GM12864 (cell line): ENCODE data around the gene ITGA7.
A peak's percentile ranks its signal among the peaks of the same experiment; 100 is the strongest.

Experiments used
- DNase-seq: peaks from one replicate; pipeline ENCODE4 v3.0.0-alpha.2; 2011; ENCODE audit warnings: low read depth
- H3K4me3 ChIP-seq: 2 replicates; pipeline ENCODE4 v1.5.1; 2011; ENCODE audit warnings: mild to moderate bottlenecking, low read depth, low read length, control low read depth
- TF ChIP-seq, protein P1 (sequence below): IDR thresholded peaks from 2 replicates; pipeline ENCODE4 v1.5.1; 2011; ENCODE audit warnings: low read depth, mild to moderate bottlenecking, moderate library complexity, low read length, control low read depth, inconsistent platforms; ENCODE audit errors: missing control alignments

ITGA7 gene, protein sequence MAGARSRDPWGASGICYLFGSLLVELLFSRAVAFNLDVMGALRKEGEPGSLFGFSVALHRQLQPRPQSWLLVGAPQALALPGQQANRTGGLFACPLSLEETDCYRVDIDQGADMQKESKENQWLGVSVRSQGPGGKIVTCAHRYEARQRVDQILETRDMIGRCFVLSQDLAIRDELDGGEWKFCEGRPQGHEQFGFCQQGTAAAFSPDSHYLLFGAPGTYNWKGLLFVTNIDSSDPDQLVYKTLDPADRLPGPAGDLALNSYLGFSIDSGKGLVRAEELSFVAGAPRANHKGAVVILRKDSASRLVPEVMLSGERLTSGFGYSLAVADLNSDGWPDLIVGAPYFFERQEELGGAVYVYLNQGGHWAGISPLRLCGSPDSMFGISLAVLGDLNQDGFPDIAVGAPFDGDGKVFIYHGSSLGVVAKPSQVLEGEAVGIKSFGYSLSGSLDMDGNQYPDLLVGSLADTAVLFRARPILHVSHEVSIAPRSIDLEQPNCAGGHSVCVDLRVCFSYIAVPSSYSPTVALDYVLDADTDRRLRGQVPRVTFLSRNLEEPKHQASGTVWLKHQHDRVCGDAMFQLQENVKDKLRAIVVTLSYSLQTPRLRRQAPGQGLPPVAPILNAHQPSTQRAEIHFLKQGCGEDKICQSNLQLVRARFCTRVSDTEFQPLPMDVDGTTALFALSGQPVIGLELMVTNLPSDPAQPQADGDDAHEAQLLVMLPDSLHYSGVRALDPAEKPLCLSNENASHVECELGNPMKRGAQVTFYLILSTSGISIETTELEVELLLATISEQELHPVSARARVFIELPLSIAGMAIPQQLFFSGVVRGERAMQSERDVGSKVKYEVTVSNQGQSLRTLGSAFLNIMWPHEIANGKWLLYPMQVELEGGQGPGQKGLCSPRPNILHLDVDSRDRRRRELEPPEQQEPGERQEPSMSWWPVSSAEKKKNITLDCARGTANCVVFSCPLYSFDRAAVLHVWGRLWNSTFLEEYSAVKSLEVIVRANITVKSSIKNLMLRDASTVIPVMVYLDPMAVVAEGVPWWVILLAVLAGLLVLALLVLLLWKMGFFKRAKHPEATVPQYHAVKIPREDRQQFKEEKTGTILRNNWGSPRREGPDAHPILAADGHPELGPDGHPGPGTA

DNA sequence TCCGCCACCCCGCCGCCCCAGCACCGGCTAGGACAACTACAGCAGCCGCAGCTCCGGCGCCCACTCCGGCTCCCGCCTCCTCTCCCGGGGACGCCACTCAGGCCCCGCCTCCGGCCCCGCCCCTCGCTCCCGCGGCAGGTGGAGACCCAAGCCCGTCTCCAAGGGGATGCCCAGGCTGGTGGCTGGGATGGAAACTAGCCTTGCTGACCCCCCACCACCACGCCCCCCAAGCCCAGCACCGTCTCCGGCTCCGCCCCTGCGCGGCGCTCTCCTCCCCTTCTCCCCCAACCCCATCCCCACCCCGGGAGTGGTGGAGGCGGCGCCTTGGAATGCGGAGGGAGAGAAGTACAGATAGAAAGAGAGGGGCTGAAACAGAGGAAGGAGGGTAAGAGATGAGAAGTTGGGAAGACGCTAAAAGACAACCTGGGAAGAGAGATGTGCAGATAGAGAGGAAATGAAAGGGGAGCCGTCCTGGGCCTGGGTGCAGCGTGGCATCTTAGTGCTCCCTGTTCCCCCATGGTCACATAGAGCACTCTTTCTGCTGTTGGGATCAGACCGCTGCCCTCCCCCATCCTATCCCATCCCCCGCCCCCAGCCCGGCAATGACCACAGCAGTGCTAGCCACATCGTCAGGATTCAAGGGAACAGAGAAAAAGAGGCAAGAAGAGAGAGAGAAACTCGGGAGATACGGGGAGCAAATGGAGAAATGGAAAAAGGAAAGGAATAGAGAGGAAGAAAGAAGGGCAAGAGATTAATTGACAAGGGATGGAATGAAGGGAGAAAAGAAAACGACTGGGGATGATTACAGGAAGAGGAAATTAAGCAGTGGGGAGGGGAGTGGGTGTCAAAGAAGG is at the start of gene ITGA7:
Gene ITGA7 (minus strand): TSS at position 64 of the 854 bp plus-strand sequence. CDS start 222 bp downstream, outside the sequence.
- no peak for DNase-seq
- peak within 1 kb of the TSS; percentile 42 for H3K4me3 ChIP-seq
- TF ChIP-seq, protein P1, sequence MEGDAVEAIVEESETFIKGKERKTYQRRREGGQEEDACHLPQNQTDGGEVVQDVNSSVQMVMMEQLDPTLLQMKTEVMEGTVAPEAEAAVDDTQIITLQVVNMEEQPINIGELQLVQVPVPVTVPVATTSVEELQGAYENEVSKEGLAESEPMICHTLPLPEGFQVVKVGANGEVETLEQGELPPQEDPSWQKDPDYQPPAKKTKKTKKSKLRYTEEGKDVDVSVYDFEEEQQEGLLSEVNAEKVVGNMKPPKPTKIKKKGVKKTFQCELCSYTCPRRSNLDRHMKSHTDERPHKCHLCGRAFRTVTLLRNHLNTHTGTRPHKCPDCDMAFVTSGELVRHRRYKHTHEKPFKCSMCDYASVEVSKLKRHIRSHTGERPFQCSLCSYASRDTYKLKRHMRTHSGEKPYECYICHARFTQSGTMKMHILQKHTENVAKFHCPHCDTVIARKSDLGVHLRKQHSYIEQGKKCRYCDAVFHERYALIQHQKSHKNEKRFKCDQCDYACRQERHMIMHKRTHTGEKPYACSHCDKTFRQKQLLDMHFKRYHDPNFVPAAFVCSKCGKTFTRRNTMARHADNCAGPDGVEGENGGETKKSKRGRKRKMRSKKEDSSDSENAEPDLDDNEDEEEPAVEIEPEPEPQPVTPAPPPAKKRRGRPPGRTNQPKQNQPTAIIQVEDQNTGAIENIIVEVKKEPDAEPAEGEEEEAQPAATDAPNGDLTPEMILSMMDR = no peak

- no peak overlapping the region for H3K4me3 ChIP-seq
- TF ChIP-seq, protein P1 = no peak
- no peak for DNase-seq
Observed at GRCh38 chr12:55755246-55755645, 47.5 kb upstream of the ITGA7 start.

- no peak overlapping the region for H3K4me3 ChIP-seq
- DNase-seq = no peak
- TF ChIP-seq, protein P1 = no peak
Observed at GRCh38 chr12:55748230-55748993, 40.7 kb upstream of the ITGA7 start.

DNA sequence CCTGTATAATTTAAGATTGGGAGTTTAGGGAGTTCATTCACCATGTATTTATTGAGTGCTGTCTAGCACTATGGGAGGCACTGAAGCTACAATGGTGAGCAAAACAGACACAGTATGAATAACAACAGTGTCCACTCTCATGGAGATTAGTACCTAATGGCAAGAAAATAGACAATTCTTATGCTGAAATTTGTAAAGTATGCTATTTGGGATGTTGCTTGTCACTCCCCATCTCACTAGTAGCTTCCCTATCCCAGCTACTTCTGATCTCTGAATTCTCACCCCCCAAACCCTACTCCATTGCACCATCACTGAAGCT is 39.2 kb upstream of the ITGA7 start:
- TF ChIP-seq, protein P1 = no peak
- no peak for DNase-seq
- H3K4me3 ChIP-seq = no peak overlapping the region

DNA sequence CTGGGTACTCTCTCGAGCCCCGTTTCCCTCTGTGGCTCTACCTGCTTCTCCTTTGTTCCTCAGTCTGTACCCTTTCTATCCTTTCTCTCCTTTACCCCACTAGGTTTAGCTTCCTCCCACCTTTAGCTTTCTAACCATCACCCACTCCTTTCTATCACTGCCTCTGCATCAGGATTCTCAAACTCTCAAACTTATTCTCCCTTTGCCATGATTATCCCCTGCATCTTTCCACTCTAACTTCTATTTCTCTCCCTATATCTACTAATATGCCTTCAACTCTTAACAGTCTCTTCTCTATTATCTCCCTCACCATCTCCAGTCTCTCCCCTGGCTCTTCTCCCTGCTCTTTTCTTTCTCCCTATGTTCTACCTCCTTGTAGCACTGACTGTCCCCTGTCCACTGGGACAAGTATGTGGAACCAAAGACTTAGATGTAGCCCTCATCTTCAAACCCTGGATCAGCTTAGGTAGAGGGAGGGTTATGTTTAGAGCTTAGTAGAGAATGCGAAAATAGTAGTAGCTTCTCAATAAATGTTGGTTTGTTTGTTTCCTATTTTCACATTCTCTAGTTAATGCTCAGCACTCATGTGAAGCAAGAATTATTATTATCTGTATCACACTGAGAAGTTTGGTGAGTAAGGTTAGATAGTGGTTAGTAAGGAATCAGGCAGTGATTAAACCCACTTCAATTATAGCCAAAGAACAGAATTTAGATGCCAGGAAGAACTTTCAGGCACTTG is 38.6 kb upstream of the ITGA7 start:
- DNase-seq = no peak
- H3K4me3 ChIP-seq = no peak overlapping the region
- TF ChIP-seq, protein P1 = no peak
